ENCODE results near the gene C16orf54.

DNA sequence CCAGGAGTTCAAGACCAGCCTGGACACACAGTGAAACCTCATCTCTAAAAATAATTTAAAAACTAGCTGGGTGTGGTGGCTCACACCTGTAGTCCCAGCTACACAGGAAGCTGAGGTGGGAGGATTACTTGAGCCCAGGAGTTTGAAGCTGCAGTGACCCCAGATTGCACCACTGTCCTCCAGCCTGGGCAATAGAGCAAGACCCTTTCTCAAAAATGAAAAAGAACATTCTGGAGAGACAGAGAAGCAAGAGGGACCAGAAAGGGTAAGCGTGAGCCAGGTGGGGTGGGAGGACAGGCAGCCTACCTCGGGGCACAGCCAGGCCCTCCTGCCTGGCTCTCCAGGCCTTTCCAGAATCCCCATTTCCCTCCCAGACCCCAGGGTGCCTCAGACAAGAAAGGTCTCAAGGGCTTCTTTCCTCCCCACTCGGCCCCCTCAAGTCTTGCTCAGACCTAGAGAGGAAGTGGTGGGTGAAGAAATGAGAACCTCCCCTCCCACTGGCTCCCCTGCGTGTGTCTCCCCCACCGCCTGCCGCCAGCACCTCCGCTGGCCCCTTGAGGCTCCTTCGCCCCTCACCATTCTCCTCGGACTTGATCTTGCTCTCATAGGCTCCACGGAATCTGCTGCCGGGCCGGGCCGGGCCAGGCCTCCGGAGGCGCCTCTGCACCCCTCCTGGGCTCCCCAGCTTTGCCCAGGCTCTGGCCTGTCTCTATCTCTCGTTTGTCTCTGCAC lies 503 bp downstream of the C16orf54 start:
- TF ChIP-seq, protein P1, sequence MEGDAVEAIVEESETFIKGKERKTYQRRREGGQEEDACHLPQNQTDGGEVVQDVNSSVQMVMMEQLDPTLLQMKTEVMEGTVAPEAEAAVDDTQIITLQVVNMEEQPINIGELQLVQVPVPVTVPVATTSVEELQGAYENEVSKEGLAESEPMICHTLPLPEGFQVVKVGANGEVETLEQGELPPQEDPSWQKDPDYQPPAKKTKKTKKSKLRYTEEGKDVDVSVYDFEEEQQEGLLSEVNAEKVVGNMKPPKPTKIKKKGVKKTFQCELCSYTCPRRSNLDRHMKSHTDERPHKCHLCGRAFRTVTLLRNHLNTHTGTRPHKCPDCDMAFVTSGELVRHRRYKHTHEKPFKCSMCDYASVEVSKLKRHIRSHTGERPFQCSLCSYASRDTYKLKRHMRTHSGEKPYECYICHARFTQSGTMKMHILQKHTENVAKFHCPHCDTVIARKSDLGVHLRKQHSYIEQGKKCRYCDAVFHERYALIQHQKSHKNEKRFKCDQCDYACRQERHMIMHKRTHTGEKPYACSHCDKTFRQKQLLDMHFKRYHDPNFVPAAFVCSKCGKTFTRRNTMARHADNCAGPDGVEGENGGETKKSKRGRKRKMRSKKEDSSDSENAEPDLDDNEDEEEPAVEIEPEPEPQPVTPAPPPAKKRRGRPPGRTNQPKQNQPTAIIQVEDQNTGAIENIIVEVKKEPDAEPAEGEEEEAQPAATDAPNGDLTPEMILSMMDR (IDR thresholded peaks at IDR 0.05; ENCODE audit: low read depth, low read length, missing input control) = no peak
- TF ChIP-seq TAF1 (conservative IDR thresholded peaks at IDR 0.05) (no peak), SP1 (IDR thresholded peaks at IDR 0.05) (no peak), GABPA (IDR thresholded peaks at IDR 0.05 in 1 of 2, conservative IDR thresholded peaks at IDR 0.05 in 1 of 2) (no peak), REST (IDR thresholded peaks at IDR 0.05) (no peak), ZBTB33 (IDR thresholded peaks at IDR 0.05) (no peak), JUND (IDR thresholded peaks at IDR 0.05) (no peak), HNF4A (conservative IDR thresholded peaks at IDR 0.05) (no peak), YY1 (IDR thresholded peaks at IDR 0.05) (no peak), MAX (IDR thresholded peaks at IDR 0.05) (no peak), FOXA2 (IDR thresholded peaks at IDR 0.05) (no peak), EGR1 (IDR thresholded peaks at IDR 0.05; ENCODE audit: low read depth in 2 of 2) (no peak), ATF3 (IDR thresholded peaks at IDR 0.05) (no peak), RAD21 (IDR thresholded peaks at IDR 0.05) (no peak)
